ENCODE data around the gene TEX44. TPM values are rescaled to one million over a fixed set of nuclear protein-coding genes. Genes with fewer than 3 reads are reported as not detected.
"Not testable (repeated sequence)": the region's sequence is repeated elsewhere in the genome, so short reads cannot be mapped to it uniquely, and the experiment has no call there.

The TEX44 gene
- total and polyA plus RNA-seq, 5 donors from 2014 or later = not detected

DNA sequence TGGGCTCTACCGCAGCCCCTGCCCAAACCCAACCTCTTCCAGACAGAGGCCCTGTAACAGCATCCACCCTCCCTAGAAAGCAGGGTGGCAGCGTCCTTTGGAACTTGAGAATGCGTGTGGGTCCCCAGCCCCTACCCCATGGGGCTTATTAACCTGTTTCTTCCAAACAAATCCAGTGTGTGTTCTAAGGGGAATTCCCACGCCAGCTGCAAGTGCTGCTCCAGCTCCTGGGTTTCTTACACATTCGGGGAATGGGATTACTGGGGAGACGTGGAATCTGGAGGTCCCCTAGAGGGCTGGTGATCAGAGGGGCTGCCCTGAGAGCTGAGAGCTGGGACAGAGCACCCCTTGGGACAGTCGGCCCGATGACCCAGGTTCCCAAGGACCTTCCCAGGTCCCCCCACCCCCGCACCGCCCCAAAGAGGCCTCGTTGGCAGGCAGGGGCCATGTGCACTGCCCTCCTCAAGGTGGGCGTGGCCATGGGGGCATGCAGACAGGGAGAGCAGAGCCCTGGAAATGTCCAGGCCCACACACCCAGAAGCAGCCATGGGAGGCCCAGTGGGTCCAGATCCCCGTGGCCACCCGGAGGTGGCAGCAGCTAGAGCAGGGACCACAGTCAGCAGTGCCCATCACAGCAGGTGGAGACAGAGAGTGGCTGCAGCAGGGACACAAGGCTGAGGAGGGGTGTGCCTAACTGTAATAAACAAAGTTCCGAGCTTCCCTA lies 18.8 kb upstream of the TEX44 start:
- Mint-ChIP-seq H3K27me3 (peaks cover 5% of the 10 kb centered on the region), H3K4me3 (no peak overlapping the region), H3K4me1 (peaks cover 0 to 2% (median 0%) of the 10 kb centered on the region in 4 donors), H3K9me3 (peaks cover 0 to 1% (median 0%) of the 10 kb centered on the region in 7 donors), H3K27ac (no peak overlapping the region), H3K36me3 (peaks cover 4% of the 10 kb centered on the region)
- H3K27me3 ChIP-seq (ENCODE audit: control insufficient read depth, insufficient read depth, low read length) = no peaks in the 10 kb centered on the region
- H3K36me3 ChIP-seq (ENCODE audit: control insufficient read depth, insufficient read depth, low read length) = no peaks in the 10 kb centered on the region
- no peaks in the 10 kb centered on the region for H3K4me1 ChIP-seq (ENCODE audit: control insufficient read depth, insufficient read depth, low read length, poor library complexity, severe bottlenecking)
- H3K27ac ChIP-seq (ENCODE audit: insufficient read depth, low read length, poor library complexity, severe bottlenecking) = no peak overlapping the region
- DNase-seq (no peak), ATAC-seq (ENCODE audit: low read depth in 2 of 2) (no peak)
- H3K4me3 ChIP-seq (ENCODE audit: low read depth, low read length) = no peak overlapping the region
- H3K9me3 ChIP-seq (ENCODE audit: control insufficient read depth in 2 of 2, low read length in 2 of 2) = no peaks in the 10 kb centered on the region

GRCh38 chr2:231575612-231576256 lies 16.9 kb upstream of the TEX44 start:
- no peak overlapping the region for H3K4me3 ChIP-seq (ENCODE audit: low read depth, low read length)
- no peak overlapping the region for H3K4me3 Mint-ChIP-seq
- H3K4me1 ChIP-seq (ENCODE audit: control insufficient read depth, insufficient read depth, low read length, poor library complexity, severe bottlenecking) = no peaks in the 10 kb centered on the region
- H3K9me3 ChIP-seq (ENCODE audit: control insufficient read depth in 2 of 2, low read length in 2 of 2) = no peaks in the 10 kb centered on the region
- H3K27me3 Mint-ChIP-seq = peaks cover 5% of the 10 kb centered on the region
- H3K36me3 Mint-ChIP-seq = peaks cover 9% of the 10 kb centered on the region
- ATAC-seq (ENCODE audit: low read depth in 2 of 2) (no peak), DNase-seq (no peak)
- H3K4me1 Mint-ChIP-seq = peaks cover 0 to 2% (median 0%) of the 10 kb centered on the region in 4 donors
- no peaks in the 10 kb centered on the region for H3K27me3 ChIP-seq (ENCODE audit: control insufficient read depth, insufficient read depth, low read length)
- peaks cover 0 to 4% (median 0%) of the 10 kb centered on the region in 7 donors for H3K9me3 Mint-ChIP-seq
- no peak overlapping the region for H3K27ac ChIP-seq (ENCODE audit: insufficient read depth, low read length, poor library complexity, severe bottlenecking)
- H3K36me3 ChIP-seq (ENCODE audit: control insufficient read depth, insufficient read depth, low read length) = no peaks in the 10 kb centered on the region
- no peak overlapping the region for H3K27ac Mint-ChIP-seq

- H3K4me1 Mint-ChIP-seq = peaks cover 0 to 2% (median 0%) of the 10 kb centered on the region in 4 donors
- H3K4me3 Mint-ChIP-seq = no peak overlapping the region
- peaks cover 10% of the 10 kb centered on the region for H3K27me3 Mint-ChIP-seq
- no peak overlapping the region for H3K27ac Mint-ChIP-seq
- DNase-seq = no peak
- H3K36me3 Mint-ChIP-seq = peaks cover 9% of the 10 kb centered on the region
- no peaks in the 10 kb centered on the region for H3K36me3 ChIP-seq (ENCODE audit: control insufficient read depth, insufficient read depth, low read length)
- no peaks in the 10 kb centered on the region for H3K4me1 ChIP-seq (ENCODE audit: control insufficient read depth, insufficient read depth, low read length, poor library complexity, severe bottlenecking)
- no peaks in the 10 kb centered on the region for H3K9me3 ChIP-seq (ENCODE audit: control insufficient read depth in 2 of 2, low read length in 2 of 2)
- ATAC-seq (ENCODE audit: low read depth in 2 of 2) = no peak
- no peak overlapping the region for H3K4me3 ChIP-seq (ENCODE audit: low read depth, low read length)
- H3K27me3 ChIP-seq (ENCODE audit: control insufficient read depth, insufficient read depth, low read length) = no peaks in the 10 kb centered on the region
- H3K27ac ChIP-seq (ENCODE audit: insufficient read depth, low read length, poor library complexity, severe bottlenecking) = no peak overlapping the region
- H3K9me3 Mint-ChIP-seq = peaks cover 0 to 4% (median 0%) of the 10 kb centered on the region in 7 donors
Observed at GRCh38 chr2:231576465-231576864, 16.2 kb upstream of the TEX44 start.

DNA sequence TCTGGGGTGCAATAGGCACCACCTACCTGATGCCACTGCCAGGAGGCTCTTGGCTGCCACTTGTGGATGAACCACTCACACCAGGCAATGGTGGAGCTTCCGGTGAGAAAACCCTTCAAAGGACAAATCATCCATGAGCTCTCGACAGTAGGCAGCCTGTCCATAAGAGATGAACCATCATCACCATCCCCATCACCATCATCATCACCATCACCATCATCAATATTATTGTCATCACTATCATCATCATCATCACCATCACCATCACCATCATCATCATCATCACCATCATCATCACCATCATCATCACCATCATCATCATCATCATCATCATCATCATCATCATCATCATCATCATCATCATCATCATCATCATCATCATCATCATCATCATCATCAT lies 14.0 kb upstream of the TEX44 start:
- not testable (repeated sequence) for H3K4me1 Mint-ChIP-seq; H3K4me3 Mint-ChIP-seq; H3K4me3 ChIP-seq (ENCODE audit: low read depth, low read length); H3K4me1 ChIP-seq (ENCODE audit: control insufficient read depth, insufficient read depth, low read length, poor library complexity, severe bottlenecking); H3K9me3 ChIP-seq (ENCODE audit: control insufficient read depth in 2 of 2, low read length in 2 of 2); DNase-seq; H3K27me3 ChIP-seq (ENCODE audit: control insufficient read depth, insufficient read depth, low read length); H3K27ac ChIP-seq (ENCODE audit: insufficient read depth, low read length, poor library complexity, severe bottlenecking); ATAC-seq (ENCODE audit: low read depth in 2 of 2); H3K36me3 Mint-ChIP-seq; H3K27ac Mint-ChIP-seq; H3K27me3 Mint-ChIP-seq; H3K36me3 ChIP-seq (ENCODE audit: control insufficient read depth, insufficient read depth, low read length); H3K9me3 Mint-ChIP-seq

GRCh38 chr2:231579560-231579959 lies 13.1 kb upstream of the TEX44 start:
- Histone ChIP-seq H3K27ac (ENCODE audit: insufficient read depth, low read length, poor library complexity, severe bottlenecking) (no peak overlapping the region), H3K4me1 (ENCODE audit: control insufficient read depth, insufficient read depth, low read length, poor library complexity, severe bottlenecking) (no peaks in the 10 kb centered on the region), H3K27me3 (ENCODE audit: control insufficient read depth, insufficient read depth, low read length) (no peaks in the 10 kb centered on the region), H3K9me3 (ENCODE audit: control insufficient read depth in 2 of 2, low read length in 2 of 2) (no peaks in the 10 kb centered on the region), H3K36me3 (ENCODE audit: control insufficient read depth, insufficient read depth, low read length) (no peaks in the 10 kb centered on the region), H3K4me3 (ENCODE audit: low read depth, low read length) (no peak overlapping the region)
- Mint-ChIP-seq H3K4me1 (no peaks in the 10 kb centered on the region), H3K27me3 (peaks cover 13% of the 10 kb centered on the region), H3K36me3 (peaks cover 9% of the 10 kb centered on the region), H3K27ac (no peak overlapping the region), H3K4me3 (no peak overlapping the region), H3K9me3 (peaks cover 0 to 4% (median 0%) of the 10 kb centered on the region in 7 donors)
- ATAC-seq (ENCODE audit: low read depth in 2 of 2) = no peak
- no peak for DNase-seq

- no peak for ATAC-seq (ENCODE audit: low read depth in 2 of 2)
Observed at GRCh38 chr2:231581328-231581727, 11.3 kb upstream of the TEX44 start.

DNA sequence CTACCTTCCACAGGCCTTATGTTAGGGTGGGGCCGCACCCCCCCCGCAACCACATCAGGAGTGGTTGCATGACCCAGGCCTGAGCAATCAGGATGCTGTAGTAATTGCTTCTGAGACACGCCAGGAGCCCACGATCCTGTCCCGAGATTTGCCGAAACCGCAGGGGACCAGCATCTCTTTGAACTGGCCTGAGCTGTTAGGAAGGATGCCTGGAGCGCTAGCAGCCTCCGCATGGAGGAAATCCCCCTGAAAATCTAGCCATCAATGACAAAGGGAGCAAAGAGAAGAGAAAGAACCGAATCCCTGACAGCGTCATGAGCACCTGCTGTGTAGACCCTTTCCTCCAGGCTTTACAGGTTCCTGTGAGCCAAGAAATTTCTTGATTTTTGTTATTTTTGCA lies 8.7 kb upstream of the TEX44 start:
- H3K27me3 ChIP-seq (ENCODE audit: control insufficient read depth, insufficient read depth, low read length) = no peaks in the 10 kb centered on the region
- no peaks in the 10 kb centered on the region for H3K9me3 ChIP-seq (ENCODE audit: control insufficient read depth in 2 of 2, low read length in 2 of 2)
- no peak overlapping the region for H3K4me3 Mint-ChIP-seq
- no peak overlapping the region for H3K27ac Mint-ChIP-seq
- no peak overlapping the region for H3K27ac ChIP-seq (ENCODE audit: insufficient read depth, low read length, poor library complexity, severe bottlenecking)
- H3K4me1 ChIP-seq (ENCODE audit: control insufficient read depth, insufficient read depth, low read length, poor library complexity, severe bottlenecking) = no peaks in the 10 kb centered on the region
- H3K4me1 Mint-ChIP-seq = no peaks in the 10 kb centered on the region
- H3K27me3 Mint-ChIP-seq = peaks cover 25% of the 10 kb centered on the region
- no peak for ATAC-seq (ENCODE audit: low read depth in 2 of 2)
- H3K36me3 Mint-ChIP-seq = peaks cover 6% of the 10 kb centered on the region
- no peaks in the 10 kb centered on the region for H3K36me3 ChIP-seq (ENCODE audit: control insufficient read depth, insufficient read depth, low read length)
- no peak overlapping the region for H3K4me3 ChIP-seq (ENCODE audit: low read depth, low read length)
- DNase-seq = no peak
- H3K9me3 Mint-ChIP-seq = peaks cover 0 to 4% (median 0%) of the 10 kb centered on the region in 7 donors

More at GRCh38 chr2:231581328-231581727, 11.3 kb upstream of the TEX44 start:
- Histone ChIP-seq H3K4me1 (ENCODE audit: control insufficient read depth, insufficient read depth, low read length, poor library complexity, severe bottlenecking) (no peaks in the 10 kb centered on the region), H3K27ac (ENCODE audit: insufficient read depth, low read length, poor library complexity, severe bottlenecking) (no peak overlapping the region), H3K36me3 (ENCODE audit: control insufficient read depth, insufficient read depth, low read length) (no peaks in the 10 kb centered on the region), H3K4me3 (ENCODE audit: low read depth, low read length) (no peak overlapping the region), H3K27me3 (ENCODE audit: control insufficient read depth, insufficient read depth, low read length) (no peaks in the 10 kb centered on the region), H3K9me3 (ENCODE audit: control insufficient read depth in 2 of 2, low read length in 2 of 2) (no peaks in the 10 kb centered on the region)
- no peak overlapping the region for H3K4me3 Mint-ChIP-seq
- no peaks in the 10 kb centered on the region for H3K4me1 Mint-ChIP-seq
- DNase-seq = no peak
- H3K9me3 Mint-ChIP-seq = peaks cover 0 to 4% (median 0%) of the 10 kb centered on the region in 7 donors
- H3K36me3 Mint-ChIP-seq = peaks cover 9% of the 10 kb centered on the region
- peaks cover 18% of the 10 kb centered on the region for H3K27me3 Mint-ChIP-seq
- H3K27ac Mint-ChIP-seq = no peak overlapping the region

GRCh38 chr2:231587744-231588143 lies 4.9 kb upstream of the TEX44 start:
- not testable (repeated sequence) for H3K27ac Mint-ChIP-seq; H3K9me3 ChIP-seq (ENCODE audit: control insufficient read depth in 2 of 2, low read length in 2 of 2); ATAC-seq (ENCODE audit: low read depth in 2 of 2); H3K36me3 ChIP-seq (ENCODE audit: control insufficient read depth, insufficient read depth, low read length); H3K4me1 ChIP-seq (ENCODE audit: control insufficient read depth, insufficient read depth, low read length, poor library complexity, severe bottlenecking); H3K27ac ChIP-seq (ENCODE audit: insufficient read depth, low read length, poor library complexity, severe bottlenecking); H3K4me3 ChIP-seq (ENCODE audit: low read depth, low read length); H3K9me3 Mint-ChIP-seq; DNase-seq; H3K4me3 Mint-ChIP-seq; H3K36me3 Mint-ChIP-seq; H3K27me3 ChIP-seq (ENCODE audit: control insufficient read depth, insufficient read depth, low read length); H3K4me1 Mint-ChIP-seq
- peaks cover 30% of the 10 kb centered on the region for H3K27me3 Mint-ChIP-seq
